H1 (cell line): ENCODE data around the gene DVL3. TPM values are rescaled to one million over a fixed set of nuclear protein-coding genes. Genes with fewer than 3 reads are reported as not detected.
A peak's percentile ranks its signal among the peaks of the same experiment; 100 is the strongest.

Experiments
- CTCF ChIA-PET: fragments of 300-600 bp; sonication (Branson Sonifier 250); formaldehyde crosslinking; loops from one replicate; lab custom pipeline; 2021; ENCODE audit not compliant: partially characterized antibody; lab: Charles Lee
- POLR2A ChIA-PET: fragments of 300-600 bp; sonication (Branson Sonifier 250); formaldehyde crosslinking; loops from one replicate; lab custom pipeline; 2021; ENCODE audit warnings: inconsistent platforms; ENCODE audit not compliant: partially characterized antibody; lab: Charles Lee
- DNase-seq, 2 experiments: peaks; one replicate each; pipeline versions ENCODE4 v3.0.0 to v3.0.0-alpha.2; 2010 to 2022; ENCODE audit warnings: low spot score in 2 of 2, low read depth in 1 of 2, mixed read lengths in 1 of 2
- FAIRE-seq: peaks from 2 replicates; lab custom pipeline; 2011; peaks lifted over from hg19 to GRCh38; lab: Jason Lieb, UNC
- H2AFZ ChIP-seq: 2 replicates; pipeline ENCODE4 v1.8.1; 2012; ENCODE audit warnings: low read length, inconsistent platforms
- H2AK5ac ChIP-seq: 2 replicates; pipeline ENCODE4 v1.6.1; 2013; ENCODE audit warnings: low read depth, low read length
- H2BK120ac ChIP-seq: replicated peaks from 2 replicates; pipeline ENCODE3; 2013; ENCODE audit warnings: low read depth, low read length, inconsistent platforms
- H2BK12ac ChIP-seq: 2 replicates; pipeline ENCODE4 v1.6.1; 2013; ENCODE audit warnings: low read depth, low read length
- H2BK15ac ChIP-seq: 2 replicates; pipeline ENCODE4 v1.6.1; 2013; ENCODE audit warnings: low read length
- H2BK20ac ChIP-seq: 2 replicates; pipeline ENCODE4 v1.6.1; 2013; ENCODE audit warnings: low read length
- H2BK5ac ChIP-seq: 2 replicates; pipeline ENCODE4 v1.6.1; 2013; ENCODE audit warnings: low read depth, low read length
- H3K14ac ChIP-seq: 2 replicates; pipeline ENCODE4 v1.6.1; 2013; ENCODE audit warnings: inconsistent platforms; ENCODE audit not compliant: insufficient read length
- H3K18ac ChIP-seq: 2 replicates; pipeline ENCODE4 v1.6.1; 2013; ENCODE audit warnings: low read length; ENCODE audit errors: extremely low read depth
- H3K23ac ChIP-seq: 2 replicates; pipeline ENCODE4 v1.6.1; 2013; ENCODE audit warnings: inconsistent platforms; ENCODE audit not compliant: insufficient read length
- H3K23me2 ChIP-seq: 2 replicates; pipeline ENCODE4 v1.6.1; 2013; ENCODE audit warnings: low read depth, low read length
- H3K27ac ChIP-seq: 2 replicates; pipeline ENCODE4 v1.6.1; 2011; ENCODE audit warnings: low read depth, low read length, inconsistent platforms
- H3K27me3 ChIP-seq, 4 experiments: replicated peaks in 1 of 4; 1 replicate in 1 of 4; 2 replicates in 3 of 4; pipeline versions ENCODE4 v1.6.1 to v1.8.1; 2011 to 2013; ENCODE audit warnings: low read length in 3 of 4, mild to moderate bottlenecking in 3 of 4, inconsistent platforms in 2 of 4, mixed read lengths in 2 of 4, moderate library complexity in 1 of 4; ENCODE audit not compliant: control insufficient read depth in 3 of 4, insufficient read depth in 3 of 4; ENCODE audit errors: extremely low read depth in 1 of 4
- H3K36me3 ChIP-seq, 4 experiments: 2 replicates each; pipeline versions ENCODE4 v1.6.1 to v1.8.1; 2011 to 2013; ENCODE audit warnings: mild to moderate bottlenecking in 4 of 4, low read length in 3 of 4, moderate library complexity in 2 of 4, control low read depth in 1 of 4, inconsistent platforms in 1 of 4; ENCODE audit not compliant: insufficient read depth in 4 of 4, control insufficient read depth in 2 of 4
- H3K4ac ChIP-seq: replicated peaks from 2 replicates; pipeline ENCODE3; 2013; ENCODE audit warnings: low read length, low read depth, mixed read lengths, inconsistent platforms; ENCODE audit not compliant: insufficient read length
- H3K4me1 ChIP-seq, 4 experiments: replicated peaks in 1 of 4; 1 replicate in 1 of 4; 2 replicates in 3 of 4; pipeline versions ENCODE4 v1.6.1 to v1.8.1; 2011 to 2013; ENCODE audit warnings: low read length in 3 of 4, inconsistent platforms in 2 of 4, mixed read lengths in 1 of 4; ENCODE audit not compliant: insufficient read depth in 4 of 4, control insufficient read depth in 3 of 4
- H3K4me2 ChIP-seq, 2 experiments: 2 replicates each; pipeline versions ENCODE4 v1.6.1 to v1.8.1; 2011 to 2013; ENCODE audit warnings: low read depth in 2 of 2, low read length in 2 of 2, control low read depth in 1 of 2, inconsistent platforms in 1 of 2, mild to moderate bottlenecking in 1 of 2; ENCODE audit not compliant: insufficient read depth in 1 of 2
- H3K4me3 ChIP-seq, 4 experiments: fragments of 200-600, 300-600 bp in 1 of 4; sonication (generic), shearing (Covaris generic), sonication (Bioruptor Twin) in 1 of 4; 2 replicates each; pipeline versions ENCODE4 v1.5.1 to v1.8.1; 2011 to 2016; ENCODE audit warnings: low read length in 4 of 4, low read depth in 3 of 4, control low read depth in 2 of 4, inconsistent platforms in 2 of 4, mild to moderate bottlenecking in 2 of 4, mixed read lengths in 1 of 4, moderate library complexity in 1 of 4; ENCODE audit not compliant: insufficient read depth in 2 of 4; ENCODE audit errors: extremely low read depth in 1 of 4
- H3K56ac ChIP-seq: replicated peaks from 2 replicates; pipeline ENCODE3; 2013; ENCODE audit warnings: low read depth, mild to moderate bottlenecking, mixed read lengths, low read length, inconsistent platforms; ENCODE audit not compliant: insufficient read length
- H3K79me1 ChIP-seq: 2 replicates; pipeline ENCODE4 v1.6.1; 2013; ENCODE audit warnings: low read depth, low read length, control low read depth
- H3K79me2 ChIP-seq, 2 experiments: 2 replicates each; pipeline versions ENCODE4 v1.6.1 to v1.8.1; 2012 to 2013; ENCODE audit warnings: low read length in 2 of 2, mild to moderate bottlenecking in 2 of 2, inconsistent platforms in 1 of 2; ENCODE audit not compliant: insufficient read depth in 2 of 2, control insufficient read depth in 1 of 2
- H3K9ac ChIP-seq, 4 experiments: replicated peaks in 1 of 4; 1 replicate in 1 of 4; 2 replicates in 3 of 4; pipeline versions ENCODE4 v1.6.1 to v1.8.1; 2011 to 2013; ENCODE audit warnings: low read depth in 3 of 4, low read length in 3 of 4, control low read depth in 2 of 4, mild to moderate bottlenecking in 2 of 4, moderate library complexity in 2 of 4, inconsistent platforms in 1 of 4; ENCODE audit errors: extremely low read depth in 1 of 4
- H3K9me3 ChIP-seq, 2 experiments: 2 replicates each; pipeline versions ENCODE4 v1.6.1 to v1.8.1; 2012 to 2013; ENCODE audit warnings: mild to moderate bottlenecking in 2 of 2, moderate library complexity in 2 of 2, control low read depth in 1 of 2, inconsistent platforms in 1 of 2, low read depth in 1 of 2, low read length in 1 of 2, mixed read lengths in 1 of 2; ENCODE audit not compliant: insufficient read depth in 2 of 2
- H4K20me1 ChIP-seq, 2 experiments: replicated peaks in 1 of 2; 2 replicates each; pipeline versions ENCODE3 to v1.8.1; 2011 to 2013; ENCODE audit warnings: inconsistent platforms in 2 of 2, low read length in 2 of 2, mild to moderate bottlenecking in 1 of 2; ENCODE audit not compliant: insufficient read depth in 2 of 2, control insufficient read depth in 1 of 2
- H4K5ac ChIP-seq: 2 replicates; pipeline ENCODE4 v1.6.1; 2013; ENCODE audit warnings: low read length, low read depth, mixed read lengths, inconsistent platforms; ENCODE audit not compliant: insufficient read length
- H4K8ac ChIP-seq: 2 replicates; pipeline ENCODE4 v1.8.0; 2013; ENCODE audit warnings: mild to moderate bottlenecking, moderate library complexity, low read length, inconsistent platforms; ENCODE audit not compliant: insufficient read depth; ENCODE audit errors: extremely low read depth
- H4K91ac ChIP-seq: replicated peaks from 2 replicates; pipeline ENCODE3; 2013; ENCODE audit warnings: low read length, mixed read lengths, inconsistent platforms; ENCODE audit not compliant: insufficient read length
- ATF3 ChIP-seq: IDR thresholded peaks from 2 replicates; pipeline ENCODE4 v1.6.1; 2011; ENCODE audit warnings: low read depth, mild to moderate bottlenecking, low read length; ENCODE audit not compliant: insufficient read depth
- EZH2 ChIP-seq: fragments of 200-600 bp; sonication (generic); IDR thresholded peaks from 2 replicates; pipeline ENCODE4 v1.7.1; 2012; ENCODE audit warnings: low read depth, mild to moderate bottlenecking, moderate library complexity, low read length, inconsistent platforms; ENCODE audit not compliant: severe bottlenecking
- GTF2F1 ChIP-seq: IDR thresholded peaks from 2 replicates; pipeline ENCODE4 v1.6.1; 2012; ENCODE audit warnings: low read depth, low read length, improper control_type of control experiment, borderline replicate concordance
- KDM5A ChIP-seq: fragments of 200-600 bp; IDR thresholded peaks from 2 replicates; pipeline ENCODE4 v1.7.1; 2012; ENCODE audit warnings: mild to moderate bottlenecking, low read length, inconsistent platforms, mixed read lengths
- RAD21 ChIP-seq, 2 experiments: IDR thresholded peaks in 1 of 2; conservative IDR thresholded peaks in 1 of 2; 2 replicates each; pipeline ENCODE4 v1.6.1; 2011; ENCODE audit warnings: low read depth in 2 of 2, low read length in 2 of 2, improper control_type of control experiment in 1 of 2, inconsistent platforms in 1 of 2, mild to moderate bottlenecking in 1 of 2, moderate library complexity in 1 of 2
- SAP30 ChIP-seq: fragments of 300-600 bp; sonication (generic); IDR thresholded peaks from 2 replicates; pipeline ENCODE4 v1.7.1; 2012; ENCODE audit warnings: low read length, moderate library complexity, mild to moderate bottlenecking, inconsistent platforms; ENCODE audit not compliant: insufficient read depth, insufficient replicate concordance
- USF2 ChIP-seq: IDR thresholded peaks from 2 replicates; pipeline ENCODE4 v1.6.1; 2011; ENCODE audit warnings: low read length, improper control_type of control experiment
- YY1 ChIP-seq: IDR thresholded peaks from 2 replicates; pipeline ENCODE4 v1.6.1; 2011; ENCODE audit warnings: low read depth, mild to moderate bottlenecking, low read length
- WGBS, 2 experiments: shearing (Covaris generic) in 1 of 2; methylation state at CpG; one replicate each; pipeline versions ENCODE4 v1.1.6 to v1.1.7; 2013 to 2015; ENCODE audit warnings: low lambda C conversion rate in 2 of 2, mixed read lengths in 2 of 2, inconsistent platforms in 1 of 2, low coverage in 1 of 2, missing lambda C conversion rate in 1 of 2; ENCODE audit not compliant: insufficient replicate concordance in 2 of 2, insufficient coverage in 1 of 2, insufficient read length in 1 of 2; ENCODE audit errors: extremely low coverage in 1 of 2, missing lambda C conversion rate in 1 of 2; 5-methylcytosine and 5-hydroxymethylcytosine counted together
- polyA plus RNA-seq, 7 experiments: library from polyadenylated mRNA; depleted of rRNA in 3 of 7; stranded (reverse) in 5 of 7; unstranded in 2 of 7; fragments of >200 nt in 5 of 7; fragments of 200-250 nt in 2 of 7; gene quantifications; 1 replicate in 5 of 7; 2 replicates in 1 of 7; 4 replicates in 1 of 7; pipeline versions ENCODE4 v1.2.1 to v1.2.3, GENCODE V29; 2011 to 2013; ENCODE audit warnings: missing spikeins in 2 of 7, mixed read lengths in 2 of 7
- total RNA-seq: library from RNA; stranded (reverse); fragmentation: NEBNext Ultra II Directional; extraction: Animal tissue kit (Norgen Biotek cat#: 25700); gene quantifications from 2 replicates; pipeline ENCODE4 v1.2.1, GENCODE V29; 2021

The DVL3 gene
- total and polyA plus RNA-seq, 2 of the 8 experiments (the other 6 are each of a cell fraction or from before 2014, with no cell fraction given), result 38.5 to 66.6 TPM

- peak within 1 kb of the TSS; percentile 92 for H3K27ac ChIP-seq
- DNase-seq (no peak), FAIRE-seq (no peak)
- peaks cover 15% of the 10 kb centered on the region for H3K23me2 ChIP-seq
- peaks cover 0 to 8% (median 5%) of the 10 kb centered on the region in 4 experiments; a peak in 6 of 7 replicates for H3K4me1 ChIP-seq
- POLR2A ChIA-PET, result interaction anchor here (0.7 to 2.4 kb wide), 21 partner anchors 10 to 288 kb away, joined by 3 to 18 read pairs (median 3); partner anchors contain the start of genes AP2M1, CAMK2N2, DVL3 and EEF1AKMT4
- H2BK15ac ChIP-seq, result no peak within 1 kb of the TSS; the same call in 1 of the 2 replicates
- H3K23ac ChIP-seq, result no peak within 1 kb of the TSS
- peaks cover 6 to 27% of the 10 kb centered on the region in 2 experiments; a peak in 3 of 4 replicates for H3K79me2 ChIP-seq
- H4K8ac ChIP-seq, result peak within 1 kb of the TSS; percentile 90; the same call in 1 of the 2 replicates
- peak within 1 kb of the TSS; percentile 74 for H3K4ac ChIP-seq
- peaks cover 3 to 11% of the 10 kb centered on the region in 2 experiments for H4K20me1 ChIP-seq
- H2BK20ac ChIP-seq, result no peak within 1 kb of the TSS
- H2AK5ac ChIP-seq, result no peak within 1 kb of the TSS
- no peak within 1 kb of the TSS for H2BK12ac ChIP-seq
- peak within 1 kb of the TSS; percentile 79 for H3K18ac ChIP-seq
- peak within 1 kb of the TSS; percentile 86 to 96 (median 94) for H3K4me3 ChIP-seq
- peak within 1 kb of the TSS; percentile 97 for H3K4me2 ChIP-seq
- H2BK5ac ChIP-seq, result peak within 1 kb of the TSS; percentile 83
- H3K9me3 ChIP-seq, result no peaks in the 10 kb centered on the region; a peak in 1 of 4 replicates
- CTCF ChIA-PET, result interaction anchor here (0.6 to 3.5 kb wide), 9 partner anchors 9 to 98 kb away, joined by 3 to 16 read pairs (median 5); no protein-coding TSS in a partner anchor
- peak within 1 kb of the TSS; percentile 38 for H2BK120ac ChIP-seq
- peak within 1 kb of the TSS; percentile 66 for H4K5ac ChIP-seq
- peak within 1 kb of the TSS; percentile 94; the same call in 1 of the 2 replicates for H2AFZ ChIP-seq
- H3K36me3 ChIP-seq, result peaks cover 31 to 68% (median 40%) of the 10 kb centered on the region in 4 experiments
- no peak within 1 kb of the TSS for H3K14ac ChIP-seq
- peak within 1 kb of the TSS; percentile 70 to 95 (median 82) for H3K9ac ChIP-seq
- peak within 1 kb of the TSS; percentile 5 for H3K56ac ChIP-seq
- H4K91ac ChIP-seq, result no peak within 1 kb of the TSS
- peaks cover 10% of the 10 kb centered on the region for H3K79me1 ChIP-seq
- no peaks in the 10 kb centered on the region; a peak in 1 of 7 replicates for H3K27me3 ChIP-seq
- WGBS, 2 experiments, result 7% methylated on average over 37 of the region's 45 CpGs; no CpG with 5 or more reads in 1 of the 2 experiments
- TF ChIP-seq USF2, result no peak
- peak; percentile 39; the same call in 1 of the 2 replicates for TF ChIP-seq KDM5A
- peak; percentile 48; the same call in 1 of the 2 replicates for TF ChIP-seq YY1
- no peak for TF ChIP-seq EZH2
- no peak for TF ChIP-seq RAD21 (IDR thresholded peaks at IDR 0.05 in 1 of 2, conservative IDR thresholded peaks at IDR 0.05 in 1 of 2; ENCODE audit: low read depth in 2 of 2, low read length in 2 of 2)
- TF ChIP-seq GTF2F1, result no peak
- peak; percentile 57 for TF ChIP-seq SAP30
- TF ChIP-seq ATF3, result no peak
These were observed 31.2 kb downstream of the DVL3 start, which contains the start of gene ABCF3 for GRCh38 chr3:184186184-184186901. Gene ABCF3, plus strand, starts transcription at chr3:184186199. Its CDS starts 9 bp downstream, at chr3:184186208.
